K562 (cell line): ENCODE data around the gene NLRP6. TPM values are rescaled to one million over a fixed set of nuclear protein-coding genes. Genes with fewer than 3 reads are reported as not detected.

Source experiments
- CTCFL ChIP-seq: IDR thresholded peaks from 2 replicates; pipeline ENCODE4 v1.6.1; 2011; ENCODE audit warnings: borderline replicate concordance, low read depth, mild to moderate bottlenecking, moderate library complexity, low read length; ENCODE audit not compliant: insufficient read depth, poor library complexity, severe bottlenecking
- KAT8 ChIP-seq: fragments of 450-650 bp; IDR thresholded peaks from 2 replicates; pipeline ENCODE4 v1.6.1; 2016; ENCODE audit warnings: low read depth, mild to moderate bottlenecking
- MEIS2 ChIP-seq: fragments of 450-650 bp; IDR thresholded peaks from 2 replicates; pipeline ENCODE4 v1.6.1; 2014; ENCODE audit warnings: mild to moderate bottlenecking; ENCODE audit not compliant: partially characterized antibody
- ZBTB7A ChIP-seq: IDR thresholded peaks from 2 replicates; pipeline ENCODE4 v1.6.1; 2011; ENCODE audit warnings: low read depth, mild to moderate bottlenecking, low read length, moderate library complexity, borderline replicate concordance; ENCODE audit not compliant: control insufficient read depth
- polyA plus RNA-seq, 8 experiments: library from polyadenylated mRNA; depleted of rRNA in 4 of 8; stranded (reverse) in 5 of 8; unstranded in 3 of 8; fragments of >200 nt; fragmentation: Nextera tagmentation in 2 of 8; fragmentation: Illumina TruSeq in 1 of 8; extraction: Ambion mirVana in 2 of 8; extraction: Trizol in 1 of 8; gene quantifications; 2 replicates each; pipeline versions ENCODE4 v1.2.1 to v1.2.3, GENCODE V29; 2011 to 2014; ENCODE audit warnings: inconsistent platforms in 1 of 8, missing spikeins in 1 of 8
- total RNA-seq, 7 experiments: library from RNA; depleted of rRNA in 6 of 7; stranded (reverse); fragments of >200 nt in 6 of 7; fragmentation: Illumina TruSeq in 2 of 7; extraction: Trizol in 2 of 7; gene quantifications; 2 replicates each; pipeline versions ENCODE4 v1.2.1 to v1.2.3, GENCODE V29; 2011 to 2021; ENCODE audit warnings: low replicate concordance in 1 of 7
- TF ChIP-seq, protein P1 (sequence below): fragments of 450-650 bp; IDR thresholded peaks from 2 replicates; pipeline ENCODE4 v1.6.1; 2016; ENCODE audit warnings: mild to moderate bottlenecking, moderate library complexity
- TF ChIP-seq, protein P2 (sequence below), 2 experiments: fragments of 450-650 bp; IDR thresholded peaks; 2 replicates each; pipeline ENCODE4 v1.6.1; 2018; ENCODE audit warnings: mild to moderate bottlenecking in 2 of 2, low read depth in 1 of 2; ENCODE audit not compliant: partially characterized antibody in 2 of 2

The NLRP6 gene
- total and polyA plus RNA-seq, 9 of the 15 experiments (the other 6 are each of a cell fraction or from before 2014, with no cell fraction given): 0.03 to 0.18 (median 0.15) TPM; not detected in 5

DNA sequence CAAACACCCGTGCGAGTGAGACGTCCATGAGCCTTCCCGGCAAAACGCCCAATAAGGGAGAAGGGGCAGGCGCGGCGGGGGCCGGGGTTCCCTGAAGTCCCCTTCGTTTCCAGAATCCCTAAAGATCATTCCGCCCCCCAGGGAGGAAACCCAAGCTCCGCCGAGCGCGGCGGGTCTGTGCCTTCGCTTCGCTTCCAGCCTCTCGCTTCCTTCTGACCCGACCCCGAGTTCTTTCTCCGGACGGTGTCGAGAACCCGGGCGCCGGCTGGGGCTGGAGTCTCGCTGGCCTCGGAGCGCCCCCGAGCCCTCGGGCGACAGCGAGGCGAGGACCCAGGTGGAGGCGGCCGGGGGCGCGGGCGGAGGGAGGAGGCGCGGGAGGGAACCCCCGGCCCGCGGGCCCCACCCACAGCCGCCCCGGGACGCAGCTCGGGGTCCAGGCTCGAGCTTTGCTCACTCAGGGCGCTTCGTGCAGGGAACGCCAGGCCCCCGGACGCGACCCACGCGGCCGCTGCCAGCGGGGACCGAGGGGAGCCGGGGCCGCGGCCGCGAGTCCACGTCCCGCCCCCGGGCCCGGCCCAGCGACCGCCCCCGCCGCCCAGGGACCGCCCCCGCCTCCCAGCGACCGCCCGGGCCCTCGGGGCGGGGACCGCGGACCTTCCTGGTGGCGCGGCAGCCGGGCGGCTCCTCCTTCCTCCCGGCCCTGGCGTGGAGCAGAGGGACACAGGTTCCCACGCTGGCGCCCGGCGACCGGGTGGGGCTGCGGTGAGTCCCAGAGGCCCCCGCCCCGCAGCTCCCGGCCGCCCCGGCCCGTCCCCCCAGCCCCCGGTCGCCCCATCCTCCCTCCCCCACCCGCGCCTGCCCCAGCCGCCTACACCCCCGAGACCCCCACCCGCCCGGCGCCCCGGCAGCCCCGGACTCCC, 10.5 kb downstream of the NLRP6 start, which contains the start of gene PGGHG (continued):
- TF ChIP-seq, protein P1, sequence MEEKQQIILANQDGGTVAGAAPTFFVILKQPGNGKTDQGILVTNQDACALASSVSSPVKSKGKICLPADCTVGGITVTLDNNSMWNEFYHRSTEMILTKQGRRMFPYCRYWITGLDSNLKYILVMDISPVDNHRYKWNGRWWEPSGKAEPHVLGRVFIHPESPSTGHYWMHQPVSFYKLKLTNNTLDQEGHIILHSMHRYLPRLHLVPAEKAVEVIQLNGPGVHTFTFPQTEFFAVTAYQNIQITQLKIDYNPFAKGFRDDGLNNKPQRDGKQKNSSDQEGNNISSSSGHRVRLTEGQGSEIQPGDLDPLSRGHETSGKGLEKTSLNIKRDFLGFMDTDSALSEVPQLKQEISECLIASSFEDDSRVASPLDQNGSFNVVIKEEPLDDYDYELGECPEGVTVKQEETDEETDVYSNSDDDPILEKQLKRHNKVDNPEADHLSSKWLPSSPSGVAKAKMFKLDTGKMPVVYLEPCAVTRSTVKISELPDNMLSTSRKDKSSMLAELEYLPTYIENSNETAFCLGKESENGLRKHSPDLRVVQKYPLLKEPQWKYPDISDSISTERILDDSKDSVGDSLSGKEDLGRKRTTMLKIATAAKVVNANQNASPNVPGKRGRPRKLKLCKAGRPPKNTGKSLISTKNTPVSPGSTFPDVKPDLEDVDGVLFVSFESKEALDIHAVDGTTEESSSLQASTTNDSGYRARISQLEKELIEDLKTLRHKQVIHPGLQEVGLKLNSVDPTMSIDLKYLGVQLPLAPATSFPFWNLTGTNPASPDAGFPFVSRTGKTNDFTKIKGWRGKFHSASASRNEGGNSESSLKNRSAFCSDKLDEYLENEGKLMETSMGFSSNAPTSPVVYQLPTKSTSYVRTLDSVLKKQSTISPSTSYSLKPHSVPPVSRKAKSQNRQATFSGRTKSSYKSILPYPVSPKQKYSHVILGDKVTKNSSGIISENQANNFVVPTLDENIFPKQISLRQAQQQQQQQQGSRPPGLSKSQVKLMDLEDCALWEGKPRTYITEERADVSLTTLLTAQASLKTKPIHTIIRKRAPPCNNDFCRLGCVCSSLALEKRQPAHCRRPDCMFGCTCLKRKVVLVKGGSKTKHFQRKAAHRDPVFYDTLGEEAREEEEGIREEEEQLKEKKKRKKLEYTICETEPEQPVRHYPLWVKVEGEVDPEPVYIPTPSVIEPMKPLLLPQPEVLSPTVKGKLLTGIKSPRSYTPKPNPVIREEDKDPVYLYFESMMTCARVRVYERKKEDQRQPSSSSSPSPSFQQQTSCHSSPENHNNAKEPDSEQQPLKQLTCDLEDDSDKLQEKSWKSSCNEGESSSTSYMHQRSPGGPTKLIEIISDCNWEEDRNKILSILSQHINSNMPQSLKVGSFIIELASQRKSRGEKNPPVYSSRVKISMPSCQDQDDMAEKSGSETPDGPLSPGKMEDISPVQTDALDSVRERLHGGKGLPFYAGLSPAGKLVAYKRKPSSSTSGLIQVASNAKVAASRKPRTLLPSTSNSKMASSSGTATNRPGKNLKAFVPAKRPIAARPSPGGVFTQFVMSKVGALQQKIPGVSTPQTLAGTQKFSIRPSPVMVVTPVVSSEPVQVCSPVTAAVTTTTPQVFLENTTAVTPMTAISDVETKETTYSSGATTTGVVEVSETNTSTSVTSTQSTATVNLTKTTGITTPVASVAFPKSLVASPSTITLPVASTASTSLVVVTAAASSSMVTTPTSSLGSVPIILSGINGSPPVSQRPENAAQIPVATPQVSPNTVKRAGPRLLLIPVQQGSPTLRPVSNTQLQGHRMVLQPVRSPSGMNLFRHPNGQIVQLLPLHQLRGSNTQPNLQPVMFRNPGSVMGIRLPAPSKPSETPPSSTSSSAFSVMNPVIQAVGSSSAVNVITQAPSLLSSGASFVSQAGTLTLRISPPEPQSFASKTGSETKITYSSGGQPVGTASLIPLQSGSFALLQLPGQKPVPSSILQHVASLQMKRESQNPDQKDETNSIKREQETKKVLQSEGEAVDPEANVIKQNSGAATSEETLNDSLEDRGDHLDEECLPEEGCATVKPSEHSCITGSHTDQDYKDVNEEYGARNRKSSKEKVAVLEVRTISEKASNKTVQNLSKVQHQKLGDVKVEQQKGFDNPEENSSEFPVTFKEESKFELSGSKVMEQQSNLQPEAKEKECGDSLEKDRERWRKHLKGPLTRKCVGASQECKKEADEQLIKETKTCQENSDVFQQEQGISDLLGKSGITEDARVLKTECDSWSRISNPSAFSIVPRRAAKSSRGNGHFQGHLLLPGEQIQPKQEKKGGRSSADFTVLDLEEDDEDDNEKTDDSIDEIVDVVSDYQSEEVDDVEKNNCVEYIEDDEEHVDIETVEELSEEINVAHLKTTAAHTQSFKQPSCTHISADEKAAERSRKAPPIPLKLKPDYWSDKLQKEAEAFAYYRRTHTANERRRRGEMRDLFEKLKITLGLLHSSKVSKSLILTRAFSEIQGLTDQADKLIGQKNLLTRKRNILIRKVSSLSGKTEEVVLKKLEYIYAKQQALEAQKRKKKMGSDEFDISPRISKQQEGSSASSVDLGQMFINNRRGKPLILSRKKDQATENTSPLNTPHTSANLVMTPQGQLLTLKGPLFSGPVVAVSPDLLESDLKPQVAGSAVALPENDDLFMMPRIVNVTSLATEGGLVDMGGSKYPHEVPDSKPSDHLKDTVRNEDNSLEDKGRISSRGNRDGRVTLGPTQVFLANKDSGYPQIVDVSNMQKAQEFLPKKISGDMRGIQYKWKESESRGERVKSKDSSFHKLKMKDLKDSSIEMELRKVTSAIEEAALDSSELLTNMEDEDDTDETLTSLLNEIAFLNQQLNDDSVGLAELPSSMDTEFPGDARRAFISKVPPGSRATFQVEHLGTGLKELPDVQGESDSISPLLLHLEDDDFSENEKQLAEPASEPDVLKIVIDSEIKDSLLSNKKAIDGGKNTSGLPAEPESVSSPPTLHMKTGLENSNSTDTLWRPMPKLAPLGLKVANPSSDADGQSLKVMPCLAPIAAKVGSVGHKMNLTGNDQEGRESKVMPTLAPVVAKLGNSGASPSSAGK: no peak
- TF ChIP-seq, protein P2, sequence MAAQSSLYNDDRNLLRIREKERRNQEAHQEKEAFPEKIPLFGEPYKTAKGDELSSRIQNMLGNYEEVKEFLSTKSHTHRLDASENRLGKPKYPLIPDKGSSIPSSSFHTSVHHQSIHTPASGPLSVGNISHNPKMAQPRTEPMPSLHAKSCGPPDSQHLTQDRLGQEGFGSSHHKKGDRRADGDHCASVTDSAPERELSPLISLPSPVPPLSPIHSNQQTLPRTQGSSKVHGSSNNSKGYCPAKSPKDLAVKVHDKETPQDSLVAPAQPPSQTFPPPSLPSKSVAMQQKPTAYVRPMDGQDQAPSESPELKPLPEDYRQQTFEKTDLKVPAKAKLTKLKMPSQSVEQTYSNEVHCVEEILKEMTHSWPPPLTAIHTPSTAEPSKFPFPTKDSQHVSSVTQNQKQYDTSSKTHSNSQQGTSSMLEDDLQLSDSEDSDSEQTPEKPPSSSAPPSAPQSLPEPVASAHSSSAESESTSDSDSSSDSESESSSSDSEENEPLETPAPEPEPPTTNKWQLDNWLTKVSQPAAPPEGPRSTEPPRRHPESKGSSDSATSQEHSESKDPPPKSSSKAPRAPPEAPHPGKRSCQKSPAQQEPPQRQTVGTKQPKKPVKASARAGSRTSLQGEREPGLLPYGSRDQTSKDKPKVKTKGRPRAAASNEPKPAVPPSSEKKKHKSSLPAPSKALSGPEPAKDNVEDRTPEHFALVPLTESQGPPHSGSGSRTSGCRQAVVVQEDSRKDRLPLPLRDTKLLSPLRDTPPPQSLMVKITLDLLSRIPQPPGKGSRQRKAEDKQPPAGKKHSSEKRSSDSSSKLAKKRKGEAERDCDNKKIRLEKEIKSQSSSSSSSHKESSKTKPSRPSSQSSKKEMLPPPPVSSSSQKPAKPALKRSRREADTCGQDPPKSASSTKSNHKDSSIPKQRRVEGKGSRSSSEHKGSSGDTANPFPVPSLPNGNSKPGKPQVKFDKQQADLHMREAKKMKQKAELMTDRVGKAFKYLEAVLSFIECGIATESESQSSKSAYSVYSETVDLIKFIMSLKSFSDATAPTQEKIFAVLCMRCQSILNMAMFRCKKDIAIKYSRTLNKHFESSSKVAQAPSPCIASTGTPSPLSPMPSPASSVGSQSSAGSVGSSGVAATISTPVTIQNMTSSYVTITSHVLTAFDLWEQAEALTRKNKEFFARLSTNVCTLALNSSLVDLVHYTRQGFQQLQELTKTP (IDR thresholded peaks at IDR 0.05; ENCODE audit: low read depth in 1 of 2, partially characterized antibody in 2 of 2): peak in 1 of 2 experiments; percentile 2
- TF ChIP-seq KAT8 (no peak), CTCFL (no peak), MEIS2 (no peak), ZBTB7A (peak; percentile 42; the same call in 1 of the 2 replicates)
